ENCODE results near the gene TPM2. TPM values are rescaled to one million over a fixed set of nuclear protein-coding genes. Genes with fewer than 3 reads are reported as not detected.

The TPM2 gene
- total and polyA plus RNA-seq, 4 donors = 4.2 to 31.4 (median 14.0) TPM

DNA sequence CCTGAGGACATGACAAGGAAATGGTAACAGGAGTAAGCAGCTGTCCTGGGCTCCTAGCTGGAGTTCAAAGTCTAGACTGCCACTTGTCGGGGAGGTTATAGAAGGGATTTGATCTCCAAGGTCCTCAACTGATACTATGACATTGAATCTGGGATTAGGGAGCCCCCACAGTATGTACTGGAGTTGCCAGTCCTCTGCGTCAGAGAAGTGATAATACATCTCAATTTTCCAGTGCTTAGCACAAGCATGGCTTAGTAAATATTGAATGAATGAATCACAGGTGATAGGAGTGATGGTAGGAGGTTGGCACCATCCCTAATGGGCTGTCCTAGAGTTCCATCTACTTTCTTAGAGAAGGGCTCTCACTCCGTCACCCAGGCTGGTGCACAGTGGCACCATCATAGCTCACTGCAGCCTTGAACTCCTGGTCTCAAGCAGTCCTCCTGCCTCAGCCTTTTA, 6.2 kb upstream of the TPM2 start:
- Histone ChIP-seq H3K36me3 (ENCODE audit: control insufficient read depth in 4 of 4, insufficient read depth in 3 of 4, low read depth in 1 of 4, low read length in 3 of 4) (peaks cover 24 to 49% (median 40%) of the 10 kb centered on the region in 4 donors), H3K9ac (ENCODE audit: low read depth in 1 of 2, low read length in 2 of 2) (no peak overlapping the region), H3K27ac (ENCODE audit: low read depth in 1 of 2, low read length in 2 of 2) (no peak overlapping the region), H3K4me3 (ENCODE audit: low read depth in 1 of 3, low read length in 3 of 3) (no peak overlapping the region), H3K9me3 (ENCODE audit: control insufficient read depth in 4 of 4, low read length in 3 of 4) (no peaks in the 10 kb centered on the region), H3K4me1 (ENCODE audit: control insufficient read depth in 4 of 4, insufficient read depth in 4 of 4, low read length in 3 of 4) (peaks cover 0 to 4% (median 3%) of the 10 kb centered on the region in 4 donors), H3K27me3 (ENCODE audit: control insufficient read depth in 4 of 4, insufficient read depth in 4 of 4, low read length in 3 of 4) (no peaks in the 10 kb centered on the region)
- TF ChIP-seq FOXA1 (IDR thresholded peaks at IDR 0.05) (no peak), TAF1 (conservative IDR thresholded peaks at IDR 0.05) (no peak), HNF4G (IDR thresholded peaks at IDR 0.05) (no peak), ATF3 (IDR thresholded peaks at IDR 0.05) (no peak), SP1 (IDR thresholded peaks at IDR 0.05) (no peak), CTCF (IDR thresholded peaks at IDR 0.05; ENCODE audit: low read depth, low read length, missing input control) (no peak), JUND (IDR thresholded peaks at IDR 0.05) (no peak), FOXA2 (IDR thresholded peaks at IDR 0.05) (no peak), HNF4A (conservative IDR thresholded peaks at IDR 0.05) (no peak), GABPA (IDR thresholded peaks at IDR 0.05 in 1 of 2, conservative IDR thresholded peaks at IDR 0.05 in 1 of 2) (no peak), RAD21 (IDR thresholded peaks at IDR 0.05) (no peak), RXRA (IDR thresholded peaks at IDR 0.05) (no peak)
- TF ChIP-seq, protein P1, sequence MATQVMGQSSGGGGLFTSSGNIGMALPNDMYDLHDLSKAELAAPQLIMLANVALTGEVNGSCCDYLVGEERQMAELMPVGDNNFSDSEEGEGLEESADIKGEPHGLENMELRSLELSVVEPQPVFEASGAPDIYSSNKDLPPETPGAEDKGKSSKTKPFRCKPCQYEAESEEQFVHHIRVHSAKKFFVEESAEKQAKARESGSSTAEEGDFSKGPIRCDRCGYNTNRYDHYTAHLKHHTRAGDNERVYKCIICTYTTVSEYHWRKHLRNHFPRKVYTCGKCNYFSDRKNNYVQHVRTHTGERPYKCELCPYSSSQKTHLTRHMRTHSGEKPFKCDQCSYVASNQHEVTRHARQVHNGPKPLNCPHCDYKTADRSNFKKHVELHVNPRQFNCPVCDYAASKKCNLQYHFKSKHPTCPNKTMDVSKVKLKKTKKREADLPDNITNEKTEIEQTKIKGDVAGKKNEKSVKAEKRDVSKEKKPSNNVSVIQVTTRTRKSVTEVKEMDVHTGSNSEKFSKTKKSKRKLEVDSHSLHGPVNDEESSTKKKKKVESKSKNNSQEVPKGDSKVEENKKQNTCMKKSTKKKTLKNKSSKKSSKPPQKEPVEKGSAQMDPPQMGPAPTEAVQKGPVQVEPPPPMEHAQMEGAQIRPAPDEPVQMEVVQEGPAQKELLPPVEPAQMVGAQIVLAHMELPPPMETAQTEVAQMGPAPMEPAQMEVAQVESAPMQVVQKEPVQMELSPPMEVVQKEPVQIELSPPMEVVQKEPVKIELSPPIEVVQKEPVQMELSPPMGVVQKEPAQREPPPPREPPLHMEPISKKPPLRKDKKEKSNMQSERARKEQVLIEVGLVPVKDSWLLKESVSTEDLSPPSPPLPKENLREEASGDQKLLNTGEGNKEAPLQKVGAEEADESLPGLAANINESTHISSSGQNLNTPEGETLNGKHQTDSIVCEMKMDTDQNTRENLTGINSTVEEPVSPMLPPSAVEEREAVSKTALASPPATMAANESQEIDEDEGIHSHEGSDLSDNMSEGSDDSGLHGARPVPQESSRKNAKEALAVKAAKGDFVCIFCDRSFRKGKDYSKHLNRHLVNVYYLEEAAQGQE (IDR thresholded peaks at IDR 0.05) = no peak
- TF ChIP-seq, protein P2, sequence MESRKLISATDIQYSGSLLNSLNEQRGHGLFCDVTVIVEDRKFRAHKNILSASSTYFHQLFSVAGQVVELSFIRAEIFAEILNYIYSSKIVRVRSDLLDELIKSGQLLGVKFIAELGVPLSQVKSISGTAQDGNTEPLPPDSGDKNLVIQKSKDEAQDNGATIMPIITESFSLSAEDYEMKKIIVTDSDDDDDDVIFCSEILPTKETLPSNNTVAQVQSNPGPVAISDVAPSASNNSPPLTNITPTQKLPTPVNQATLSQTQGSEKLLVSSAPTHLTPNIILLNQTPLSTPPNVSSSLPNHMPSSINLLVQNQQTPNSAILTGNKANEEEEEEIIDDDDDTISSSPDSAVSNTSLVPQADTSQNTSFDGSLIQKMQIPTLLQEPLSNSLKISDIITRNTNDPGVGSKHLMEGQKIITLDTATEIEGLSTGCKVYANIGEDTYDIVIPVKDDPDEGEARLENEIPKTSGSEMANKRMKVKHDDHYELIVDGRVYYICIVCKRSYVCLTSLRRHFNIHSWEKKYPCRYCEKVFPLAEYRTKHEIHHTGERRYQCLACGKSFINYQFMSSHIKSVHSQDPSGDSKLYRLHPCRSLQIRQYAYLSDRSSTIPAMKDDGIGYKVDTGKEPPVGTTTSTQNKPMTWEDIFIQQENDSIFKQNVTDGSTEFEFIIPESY (IDR thresholded peaks at IDR 0.05) = no peak
- TF ChIP-seq, protein P3, sequence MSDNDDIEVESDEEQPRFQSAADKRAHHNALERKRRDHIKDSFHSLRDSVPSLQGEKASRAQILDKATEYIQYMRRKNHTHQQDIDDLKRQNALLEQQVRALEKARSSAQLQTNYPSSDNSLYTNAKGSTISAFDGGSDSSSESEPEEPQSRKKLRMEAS (IDR thresholded peaks at IDR 0.05) = no peak
- 92% methylated on average over 3 of the region's 3 CpGs for WGBS
- no peak for DNase-seq (ENCODE audit: low spot score)

- Histone ChIP-seq H3K27ac (ENCODE audit: low read depth in 1 of 2, low read length in 2 of 2) (no peak overlapping the region), H3K9me3 (ENCODE audit: control insufficient read depth in 4 of 4, low read length in 3 of 4) (no peaks in the 10 kb centered on the region), H3K27me3 (ENCODE audit: control insufficient read depth in 4 of 4, insufficient read depth in 4 of 4, low read length in 3 of 4) (no peaks in the 10 kb centered on the region), H3K4me1 (ENCODE audit: control insufficient read depth in 4 of 4, insufficient read depth in 4 of 4, low read length in 3 of 4) (peaks cover 0 to 10% (median 5%) of the 10 kb centered on the region in 4 donors), H3K4me3 (ENCODE audit: low read depth in 1 of 3, low read length in 3 of 3) (no peak overlapping the region), H3K36me3 (ENCODE audit: control insufficient read depth in 4 of 4, insufficient read depth in 3 of 4, low read depth in 1 of 4, low read length in 3 of 4) (peaks cover 0 to 9% (median 5%) of the 10 kb centered on the region in 4 donors), H3K9ac (ENCODE audit: low read depth in 1 of 2, low read length in 2 of 2) (no peak overlapping the region)
- DNase-seq (ENCODE audit: low spot score) = no peak
- WGBS = 89% methylated on average over 13 of the region's 13 CpGs
- TF ChIP-seq RAD21 (IDR thresholded peaks at IDR 0.05) (no peak), RXRA (IDR thresholded peaks at IDR 0.05) (no peak), YY1 (IDR thresholded peaks at IDR 0.05) (no peak), GABPA (IDR thresholded peaks at IDR 0.05 in 1 of 2, conservative IDR thresholded peaks at IDR 0.05 in 1 of 2) (no peak), JUND (IDR thresholded peaks at IDR 0.05) (no peak), TAF1 (conservative IDR thresholded peaks at IDR 0.05) (no peak), HNF4G (IDR thresholded peaks at IDR 0.05) (no peak), FOXA2 (IDR thresholded peaks at IDR 0.05) (no peak), HNF4A (conservative IDR thresholded peaks at IDR 0.05) (no peak), EGR1 (IDR thresholded peaks at IDR 0.05; ENCODE audit: low read depth in 2 of 2) (no peak)
- TF ChIP-seq, protein P3 (IDR thresholded peaks at IDR 0.05) = no peak
- TF ChIP-seq, protein P2 (IDR thresholded peaks at IDR 0.05) = no peak
Observed at GRCh38 chr9:35691757-35692301, 2.1 kb upstream of the TPM2 start.
